K562 (cell line): Measurements from ENCODE around the gene FBXL13.

ENCODE experiments used
- CREM ChIP-seq: IDR thresholded peaks from 2 replicates; pipeline ENCODE4 v1.6.1; 2014; ENCODE audit warnings: antibody characterized with exemption, low read depth
- FOXA1 ChIP-seq: fragments of 450-650 bp; IDR thresholded peaks from 2 replicates; pipeline ENCODE4 v1.6.1; 2016; ENCODE audit warnings: mild to moderate bottlenecking, borderline replicate concordance
- NFE2L1 ChIP-seq: fragments of 450-650 bp; IDR thresholded peaks from 2 replicates; pipeline ENCODE4 v1.6.1; 2016; ENCODE audit warnings: missing genetic modification characterization, low read depth, mild to moderate bottlenecking, missing compliant biosample characterization, moderate library complexity, borderline replicate concordance
- POLR2A ChIP-seq: fragments of 450-650 bp; conservative IDR thresholded peaks from 2 replicates; pipeline ENCODE4 v1.6.1; 2016
- TBP ChIP-seq: optimal IDR thresholded peaks from 2 replicates; pipeline ENCODE3; 2011; ENCODE audit warnings: low read depth, low read length, improper control_type of control experiment
- ZC3H11A ChIP-seq: IDR thresholded peaks from 2 replicates; pipeline ENCODE4 v1.6.1; 2012; ENCODE audit warnings: low read depth, low read length, improper control_type of control experiment
- ZKSCAN8 ChIP-seq: fragments of 200-800 bp; sonication (Bioruptor generic); IDR thresholded peaks from 2 replicates; pipeline ENCODE4 v1.6.1; 2016; ENCODE audit warnings: missing genetic modification characterization, missing compliant biosample characterization
- TF ChIP-seq, protein P1 (sequence below), 3 experiments: IDR thresholded peaks in 2 of 3; conservative IDR thresholded peaks in 1 of 3; 2 replicates each; pipeline ENCODE4 v1.5.1; 2011 to 2012; ENCODE audit warnings: low read length in 3 of 3, mild to moderate bottlenecking in 3 of 3, control low read depth in 2 of 3, improper control_type of control experiment in 1 of 3, inconsistent platforms in 1 of 3, low read depth in 1 of 3, mixed read lengths in 1 of 3, moderate library complexity in 1 of 3; ENCODE audit not compliant: insufficient read depth in 2 of 3

GRCh38 chr7:103075337-103075918 lies 832 bp upstream of the FBXL13 start:
- TF ChIP-seq, protein P1, sequence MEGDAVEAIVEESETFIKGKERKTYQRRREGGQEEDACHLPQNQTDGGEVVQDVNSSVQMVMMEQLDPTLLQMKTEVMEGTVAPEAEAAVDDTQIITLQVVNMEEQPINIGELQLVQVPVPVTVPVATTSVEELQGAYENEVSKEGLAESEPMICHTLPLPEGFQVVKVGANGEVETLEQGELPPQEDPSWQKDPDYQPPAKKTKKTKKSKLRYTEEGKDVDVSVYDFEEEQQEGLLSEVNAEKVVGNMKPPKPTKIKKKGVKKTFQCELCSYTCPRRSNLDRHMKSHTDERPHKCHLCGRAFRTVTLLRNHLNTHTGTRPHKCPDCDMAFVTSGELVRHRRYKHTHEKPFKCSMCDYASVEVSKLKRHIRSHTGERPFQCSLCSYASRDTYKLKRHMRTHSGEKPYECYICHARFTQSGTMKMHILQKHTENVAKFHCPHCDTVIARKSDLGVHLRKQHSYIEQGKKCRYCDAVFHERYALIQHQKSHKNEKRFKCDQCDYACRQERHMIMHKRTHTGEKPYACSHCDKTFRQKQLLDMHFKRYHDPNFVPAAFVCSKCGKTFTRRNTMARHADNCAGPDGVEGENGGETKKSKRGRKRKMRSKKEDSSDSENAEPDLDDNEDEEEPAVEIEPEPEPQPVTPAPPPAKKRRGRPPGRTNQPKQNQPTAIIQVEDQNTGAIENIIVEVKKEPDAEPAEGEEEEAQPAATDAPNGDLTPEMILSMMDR (IDR thresholded peaks at IDR 0.05 in 2 of 3, conservative IDR thresholded peaks at IDR 0.05 in 1 of 3; ENCODE audit: insufficient read depth in 2 of 3, low read depth in 1 of 3, low read length in 3 of 3) = no peak
- TF ChIP-seq NFE2L1 (no peak), FOXA1 (no peak), POLR2A (no peak), ZC3H11A (no peak), ZKSCAN8 (no peak), CREM (no peak), TBP (no peak)
